Measurements from ENCODE around the gene EN1.

- TF ChIP-seq, protein P1, sequence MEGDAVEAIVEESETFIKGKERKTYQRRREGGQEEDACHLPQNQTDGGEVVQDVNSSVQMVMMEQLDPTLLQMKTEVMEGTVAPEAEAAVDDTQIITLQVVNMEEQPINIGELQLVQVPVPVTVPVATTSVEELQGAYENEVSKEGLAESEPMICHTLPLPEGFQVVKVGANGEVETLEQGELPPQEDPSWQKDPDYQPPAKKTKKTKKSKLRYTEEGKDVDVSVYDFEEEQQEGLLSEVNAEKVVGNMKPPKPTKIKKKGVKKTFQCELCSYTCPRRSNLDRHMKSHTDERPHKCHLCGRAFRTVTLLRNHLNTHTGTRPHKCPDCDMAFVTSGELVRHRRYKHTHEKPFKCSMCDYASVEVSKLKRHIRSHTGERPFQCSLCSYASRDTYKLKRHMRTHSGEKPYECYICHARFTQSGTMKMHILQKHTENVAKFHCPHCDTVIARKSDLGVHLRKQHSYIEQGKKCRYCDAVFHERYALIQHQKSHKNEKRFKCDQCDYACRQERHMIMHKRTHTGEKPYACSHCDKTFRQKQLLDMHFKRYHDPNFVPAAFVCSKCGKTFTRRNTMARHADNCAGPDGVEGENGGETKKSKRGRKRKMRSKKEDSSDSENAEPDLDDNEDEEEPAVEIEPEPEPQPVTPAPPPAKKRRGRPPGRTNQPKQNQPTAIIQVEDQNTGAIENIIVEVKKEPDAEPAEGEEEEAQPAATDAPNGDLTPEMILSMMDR (IDR thresholded peaks at IDR 0.05), result no peak
- TF ChIP-seq ZFX (IDR thresholded peaks at IDR 0.05; ENCODE audit: borderline replicate concordance), result no peak
These were observed 31.7 kb downstream of the EN1 start for GRCh38 chr2:118815731-118816130.

Data from 22Rv1 (cell line).